ENCODE results near the gene CGB1. TPM values are rescaled to one million over a fixed set of nuclear protein-coding genes. Genes with fewer than 3 reads are reported as not detected.

CGB1 gene
- total RNA-seq, 2 donors from 2014 or later: not detected

- Histone ChIP-seq H3K4me1 (ENCODE audit: control insufficient read depth in 1 of 2, low read depth in 2 of 2) (peaks cover 3 to 19% of the 10 kb centered on the region in 2 donors), H3K9me3 (no peaks in the 10 kb centered on the region), H3K4me3 (no peak overlapping the region), H3K36me3 (peaks cover 68% of the 10 kb centered on the region), H3K27ac (no peak overlapping the region), H3K27me3 (replicated peaks; ENCODE audit: insufficient read depth) (no peaks in the 10 kb centered on the region)
- no peak for ATAC-seq (ENCODE audit: insufficient number of reproducible peaks, low FRiP score, low read depth)
- no peak for DNase-seq (ENCODE audit: low spot score)
- no peak for TF ChIP-seq CTCF (IDR thresholded peaks at IDR 0.05)
These were observed 50.5 kb downstream of the CGB1 start for GRCh38 chr19:48986211-48986610.

GRCh38 chr19:48985711-48986110, 51.0 kb downstream of the CGB1 start:
- TF ChIP-seq CTCF (IDR thresholded peaks at IDR 0.05): no peak
- DNase-seq (ENCODE audit: low spot score): no peak
- peaks cover 0 to 14% of the 10 kb centered on the region in 2 donors for H3K4me1 ChIP-seq (ENCODE audit: control insufficient read depth in 1 of 2, low read depth in 2 of 2)
- no peak overlapping the region for H3K4me3 ChIP-seq
- H3K27me3 ChIP-seq (replicated peaks; ENCODE audit: insufficient read depth): no peaks in the 10 kb centered on the region
- H3K36me3 ChIP-seq: peaks cover 71% of the 10 kb centered on the region
- H3K27ac ChIP-seq: no peak overlapping the region
- no peak for ATAC-seq (ENCODE audit: insufficient number of reproducible peaks, low FRiP score, low read depth)
- H3K9me3 ChIP-seq: no peaks in the 10 kb centered on the region

Other genes with a start within 250 kb of the CGB1 start
- 10 to 100 TPM; 26.5 to 38.4 TPM for gene BCAT2, start 225.9 kb downstream of the CGB1 start, total RNA-seq
- 10 to 100 TPM; 10.2 to 16.8 TPM for gene HSD17B14, start 200.4 kb downstream of the CGB1 start, total RNA-seq
- 10 to 100 TPM; 45.1 to 45.2 TPM for gene PLEKHA4, start 168.3 kb downstream of the CGB1 start, total RNA-seq
- 100 to 1,000 TPM; 108 to 139 TPM for gene PPP1R15A, start 164.5 kb downstream of the CGB1 start, total RNA-seq
- under 1 TPM; 0.27 to 0.78 TPM for gene TULP2, start 138.2 kb downstream of the CGB1 start, total RNA-seq
- 100 to 1,000 TPM; 415 to 671 TPM for gene NUCB1, start 136.6 kb downstream of the CGB1 start, total RNA-seq
- 1 to 10 TPM in 1 of 2 donors, not detected in 1; 3.7 TPM for gene DHDH, start 103.2 kb downstream of the CGB1 start, total RNA-seq
- 100 to 1,000 TPM in 1 of 2 donors, 10 to 100 TPM in 1; 53.1 to 104 TPM for gene BAX, start 82.0 kb downstream of the CGB1 start, total RNA-seq
- gene FTL, start 71.6 kb downstream of the CGB1 start, total RNA-seq: 1,000 to 10,000 TPM; 3,403 to 7,108 TPM
- gene GYS1, start 43.6 kb downstream of the CGB1 start, total RNA-seq: 10 to 100 TPM; 30.1 to 44.4 TPM
- gene RUVBL2, start 43.0 kb downstream of the CGB1 start, total RNA-seq: 10 to 100 TPM; 51.6 to 52.3 TPM
- not detected for gene LHB, start 19.8 kb downstream of the CGB1 start, total RNA-seq
- gene CGB3, start 12.6 kb downstream of the CGB1 start, total RNA-seq: not detected
- not detected for gene CGB2, start 5.0 kb downstream of the CGB1 start, total RNA-seq
- not detected for gene CGB5, start 7.0 kb upstream of the CGB1 start, total RNA-seq
- gene CGB8, start 12.2 kb upstream of the CGB1 start, total RNA-seq: not detected
- gene CGB7, start 20.9 kb upstream of the CGB1 start, total RNA-seq: not detected
- gene NTF4, start 27.9 kb upstream of the CGB1 start, total RNA-seq: not detected
- not detected for gene KCNA7, start 35.8 kb upstream of the CGB1 start, total RNA-seq
- 100 to 1,000 TPM; 339 to 438 TPM for gene SNRNP70, start 48.6 kb upstream of the CGB1 start, total RNA-seq
- gene LIN7B, start 77.5 kb upstream of the CGB1 start, total RNA-seq: 10 to 100 TPM in 1 of 2 donors, not detected in 1; 19.8 TPM
- gene C19orf73, start 82.2 kb upstream of the CGB1 start, total RNA-seq: not detected
- 1 to 10 TPM; 2.7 to 5.0 TPM for gene PPFIA3, start 82.6 kb upstream of the CGB1 start, total RNA-seq
- gene HRC, start 118.5 kb upstream of the CGB1 start, total RNA-seq: 1 to 10 TPM; 2.2 to 6.5 TPM
- gene TRPM4, start 120.9 kb upstream of the CGB1 start, total RNA-seq: 10 to 100 TPM; 48.3 to 65.9 TPM